HG02852 (cell line): ENCODE measurements around the gene SOWAHA.
"Not testable (repeated sequence)": the region's sequence is repeated elsewhere in the genome, so short reads cannot be mapped to it uniquely, and the experiment has no call there.

Source experiments
- ATAC-seq: cut with Tn5 transposase; IDR thresholded peaks from one replicate; pipeline ENCODE4 v1.9.1; 2021; ENCODE audit warnings: mild to moderate bottlenecking, moderate library complexity; ENCODE audit not compliant: unreplicated experiment

Gene SOWAHA

GRCh38 chr5:132777209-132778069, 35.7 kb upstream of the SOWAHA start, which contains the start of gene SEPTIN8:
TSS of gene SEPTIN8 (minus strand) at chr5:132777239. CDS start at chr5:132777137, 102 bp downstream.
- ATAC-seq = peak; percentile 63

GRCh38 chr5:132778129-132778528, 35.0 kb upstream of the SOWAHA start:
- ATAC-seq = no peak

GRCh38 chr5:132778856-132779255, 34.2 kb upstream of the SOWAHA start:
- ATAC-seq = no peak

GRCh38 chr5:132779961-132780360, 33.1 kb upstream of the SOWAHA start:
- no peak for ATAC-seq

- no peak for ATAC-seq
Observed at GRCh38 chr5:132780577-132780976, 32.5 kb upstream of the SOWAHA start.

- ATAC-seq = no peak
Observed at GRCh38 chr5:132781029-132781428, 32.1 kb upstream of the SOWAHA start.

- ATAC-seq = no peak
Observed at GRCh38 chr5:132782101-132782500, 31.0 kb upstream of the SOWAHA start.

GRCh38 chr5:132785365-132785764, 27.7 kb upstream of the SOWAHA start:
- ATAC-seq = no peak

GRCh38 chr5:132785864-132786263, 27.2 kb upstream of the SOWAHA start:
- no peak for ATAC-seq

GRCh38 chr5:132787076-132787475, 26.0 kb upstream of the SOWAHA start:
- ATAC-seq = no peak

GRCh38 chr5:132788508-132788907, 24.6 kb upstream of the SOWAHA start:
- ATAC-seq = no peak

GRCh38 chr5:132788990-132789886, 23.9 kb upstream of the SOWAHA start:
- ATAC-seq = no peak

- ATAC-seq = no peak
Observed at GRCh38 chr5:132790201-132790865, 22.8 kb upstream of the SOWAHA start.

GRCh38 chr5:132791026-132791425, 22.1 kb upstream of the SOWAHA start:
- ATAC-seq = no peak

GRCh38 chr5:132797651-132798050, 15.5 kb upstream of the SOWAHA start:
- ATAC-seq = no peak

GRCh38 chr5:132799392-132799791, 13.7 kb upstream of the SOWAHA start:
- ATAC-seq = no peak

GRCh38 chr5:132800545-132800944, 12.6 kb upstream of the SOWAHA start:
- no peak for ATAC-seq

- ATAC-seq = no peak
Observed at GRCh38 chr5:132802044-132802684, 10.9 kb upstream of the SOWAHA start.

GRCh38 chr5:132802685-132803066, 10.4 kb upstream of the SOWAHA start:
- ATAC-seq = not testable (repeated sequence)

GRCh38 chr5:132804219-132804618, 8.9 kb upstream of the SOWAHA start:
- ATAC-seq = not testable (repeated sequence)

- ATAC-seq = not testable (repeated sequence)
Observed at GRCh38 chr5:132805872-132806271, 7.2 kb upstream of the SOWAHA start.
